HL-60 (cell line): Measurements from ENCODE around the gene GHITM.

Experiments
- GABPA ChIP-seq: IDR thresholded peaks from 2 replicates; pipeline ENCODE4 v1.6.1; 2012; ENCODE audit warnings: low read depth
- POLR2AphosphoS5 ChIP-seq: IDR thresholded peaks from 2 replicates; pipeline ENCODE4 v1.6.1; 2012; ENCODE audit warnings: low read depth
- SPI1 ChIP-seq: IDR thresholded peaks from 2 replicates; pipeline ENCODE4 v1.6.1; 2012; ENCODE audit warnings: low read depth, mild to moderate bottlenecking, borderline replicate concordance
- TF ChIP-seq, protein P1 (sequence below): IDR thresholded peaks from one replicate; pipeline ENCODE4 v1.5.1; 2011; ENCODE audit warnings: low read length, control low read depth, inconsistent platforms; ENCODE audit not compliant: insufficient read depth
- TF ChIP-seq, protein P2 (sequence below): IDR thresholded peaks from 2 replicates; pipeline ENCODE4 v1.6.1; 2012; ENCODE audit warnings: low read depth; ENCODE audit not compliant: insufficient replicate concordance

- TF ChIP-seq, protein P1, sequence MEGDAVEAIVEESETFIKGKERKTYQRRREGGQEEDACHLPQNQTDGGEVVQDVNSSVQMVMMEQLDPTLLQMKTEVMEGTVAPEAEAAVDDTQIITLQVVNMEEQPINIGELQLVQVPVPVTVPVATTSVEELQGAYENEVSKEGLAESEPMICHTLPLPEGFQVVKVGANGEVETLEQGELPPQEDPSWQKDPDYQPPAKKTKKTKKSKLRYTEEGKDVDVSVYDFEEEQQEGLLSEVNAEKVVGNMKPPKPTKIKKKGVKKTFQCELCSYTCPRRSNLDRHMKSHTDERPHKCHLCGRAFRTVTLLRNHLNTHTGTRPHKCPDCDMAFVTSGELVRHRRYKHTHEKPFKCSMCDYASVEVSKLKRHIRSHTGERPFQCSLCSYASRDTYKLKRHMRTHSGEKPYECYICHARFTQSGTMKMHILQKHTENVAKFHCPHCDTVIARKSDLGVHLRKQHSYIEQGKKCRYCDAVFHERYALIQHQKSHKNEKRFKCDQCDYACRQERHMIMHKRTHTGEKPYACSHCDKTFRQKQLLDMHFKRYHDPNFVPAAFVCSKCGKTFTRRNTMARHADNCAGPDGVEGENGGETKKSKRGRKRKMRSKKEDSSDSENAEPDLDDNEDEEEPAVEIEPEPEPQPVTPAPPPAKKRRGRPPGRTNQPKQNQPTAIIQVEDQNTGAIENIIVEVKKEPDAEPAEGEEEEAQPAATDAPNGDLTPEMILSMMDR = no peak
- TF ChIP-seq POLR2AphosphoS5 (no peak), SPI1 (no peak), GABPA (no peak)
- TF ChIP-seq, protein P2, sequence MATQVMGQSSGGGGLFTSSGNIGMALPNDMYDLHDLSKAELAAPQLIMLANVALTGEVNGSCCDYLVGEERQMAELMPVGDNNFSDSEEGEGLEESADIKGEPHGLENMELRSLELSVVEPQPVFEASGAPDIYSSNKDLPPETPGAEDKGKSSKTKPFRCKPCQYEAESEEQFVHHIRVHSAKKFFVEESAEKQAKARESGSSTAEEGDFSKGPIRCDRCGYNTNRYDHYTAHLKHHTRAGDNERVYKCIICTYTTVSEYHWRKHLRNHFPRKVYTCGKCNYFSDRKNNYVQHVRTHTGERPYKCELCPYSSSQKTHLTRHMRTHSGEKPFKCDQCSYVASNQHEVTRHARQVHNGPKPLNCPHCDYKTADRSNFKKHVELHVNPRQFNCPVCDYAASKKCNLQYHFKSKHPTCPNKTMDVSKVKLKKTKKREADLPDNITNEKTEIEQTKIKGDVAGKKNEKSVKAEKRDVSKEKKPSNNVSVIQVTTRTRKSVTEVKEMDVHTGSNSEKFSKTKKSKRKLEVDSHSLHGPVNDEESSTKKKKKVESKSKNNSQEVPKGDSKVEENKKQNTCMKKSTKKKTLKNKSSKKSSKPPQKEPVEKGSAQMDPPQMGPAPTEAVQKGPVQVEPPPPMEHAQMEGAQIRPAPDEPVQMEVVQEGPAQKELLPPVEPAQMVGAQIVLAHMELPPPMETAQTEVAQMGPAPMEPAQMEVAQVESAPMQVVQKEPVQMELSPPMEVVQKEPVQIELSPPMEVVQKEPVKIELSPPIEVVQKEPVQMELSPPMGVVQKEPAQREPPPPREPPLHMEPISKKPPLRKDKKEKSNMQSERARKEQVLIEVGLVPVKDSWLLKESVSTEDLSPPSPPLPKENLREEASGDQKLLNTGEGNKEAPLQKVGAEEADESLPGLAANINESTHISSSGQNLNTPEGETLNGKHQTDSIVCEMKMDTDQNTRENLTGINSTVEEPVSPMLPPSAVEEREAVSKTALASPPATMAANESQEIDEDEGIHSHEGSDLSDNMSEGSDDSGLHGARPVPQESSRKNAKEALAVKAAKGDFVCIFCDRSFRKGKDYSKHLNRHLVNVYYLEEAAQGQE = no peak
Observed at GRCh38 chr10:84147347-84147746, 8.0 kb downstream of the GHITM start.
